HG03432 (cell line): ENCODE measurements around the gene PCDHA10.
"Not testable (repeated sequence)": the region's sequence is repeated elsewhere in the genome, so short reads cannot be mapped to it uniquely, and the experiment has no call there.

Experiments used
- ATAC-seq: cut with Tn5 transposase; IDR thresholded peaks from one replicate; pipeline ENCODE4 v1.9.1; 2021; ENCODE audit warnings: mild to moderate bottlenecking, moderate library complexity; ENCODE audit not compliant: unreplicated experiment

Gene PCDHA10

DNA sequence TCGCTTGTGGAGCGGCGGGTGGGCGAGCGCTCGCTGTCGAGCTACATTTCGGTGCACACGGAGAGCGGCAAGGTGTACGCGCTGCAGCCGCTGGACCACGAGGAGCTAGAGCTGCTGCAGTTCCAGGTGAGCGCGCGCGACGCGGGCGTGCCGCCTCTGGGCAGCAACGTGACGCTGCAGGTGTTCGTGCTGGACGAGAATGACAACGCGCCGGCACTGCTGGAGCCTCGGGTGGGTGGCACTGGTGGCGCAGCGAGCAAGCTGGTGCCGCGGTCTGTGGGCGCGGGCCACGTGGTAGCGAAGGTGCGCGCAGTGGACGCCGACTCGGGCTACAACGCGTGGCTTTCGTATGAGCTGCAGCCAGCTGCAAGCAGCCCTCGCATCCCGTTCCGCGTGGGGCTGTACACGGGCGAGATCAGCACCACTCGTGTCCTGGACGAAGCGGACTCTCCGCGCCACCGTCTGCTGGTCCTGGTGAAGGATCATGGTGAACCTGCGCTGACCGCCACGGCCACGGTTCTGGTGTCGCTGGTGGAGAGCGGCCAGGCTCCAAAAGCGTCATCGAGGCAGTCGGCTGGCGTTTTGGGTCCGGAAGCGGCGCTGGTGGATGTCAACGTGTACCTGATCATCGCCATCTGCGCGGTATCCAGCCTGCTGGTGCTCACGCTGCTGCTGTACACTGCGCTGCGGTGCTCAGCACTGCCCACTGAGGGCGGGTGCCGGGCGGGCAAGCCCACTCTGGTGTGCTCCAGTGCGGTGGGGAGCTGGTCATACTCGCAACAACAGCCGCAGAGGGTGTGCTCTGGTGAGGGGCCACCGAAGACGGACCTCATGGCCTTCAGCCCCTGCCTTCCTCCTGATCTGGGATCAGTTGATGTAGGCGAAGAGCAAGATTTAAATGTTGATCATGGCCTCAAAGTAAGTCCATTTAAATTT, 12.6 kb upstream of the PCDHA10 start:
- no peak for ATAC-seq

DNA sequence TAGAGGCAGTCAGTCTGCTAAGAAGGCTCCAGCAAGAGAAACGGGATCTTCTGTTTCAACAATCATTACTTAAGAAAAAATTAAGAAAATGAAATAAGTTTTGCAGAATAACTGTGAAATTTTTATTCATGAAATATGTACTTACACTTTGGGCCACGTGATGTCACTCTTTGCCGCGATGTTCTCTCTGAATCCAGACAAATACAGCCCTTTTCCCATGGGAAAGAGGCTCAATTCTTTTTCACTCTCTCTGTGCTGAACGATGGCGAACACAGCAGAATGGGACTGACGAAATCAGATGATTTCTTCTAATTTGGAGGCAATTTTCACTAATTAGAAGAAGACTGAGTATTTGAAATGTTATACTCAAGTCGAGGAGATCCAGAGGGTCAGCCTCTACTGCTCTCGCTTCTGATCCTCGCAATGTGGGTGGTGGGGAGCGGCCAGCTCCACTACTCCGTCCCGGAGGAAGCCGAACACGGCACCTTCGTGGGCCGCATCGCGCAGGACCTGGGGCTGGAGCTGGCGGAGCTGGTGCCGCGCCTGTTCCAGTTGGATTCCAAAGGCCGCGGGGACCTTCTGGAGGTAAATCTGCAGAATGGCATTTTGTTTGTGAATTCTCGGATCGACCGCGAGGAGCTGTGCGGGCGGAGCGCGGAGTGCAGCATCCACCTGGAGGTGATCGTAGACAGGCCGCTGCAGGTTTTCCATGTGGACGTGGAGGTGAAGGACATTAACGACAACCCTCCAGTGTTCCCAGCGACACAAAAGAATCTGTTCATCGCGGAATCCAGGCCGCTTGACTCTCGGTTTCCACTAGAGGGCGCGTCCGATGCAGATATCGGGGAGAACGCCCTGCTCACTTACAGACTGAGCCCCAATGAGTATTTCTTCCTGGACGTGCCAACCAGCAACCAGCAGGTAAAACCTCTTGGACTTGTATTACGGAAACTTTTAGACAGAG, 7.3 kb upstream of the PCDHA10 start, which contains the start of gene PCDHA9:
TSS of gene PCDHA9 (plus strand) at position 244 of the 964 bp plus-strand sequence. CDS start at position 358, 114 bp downstream.
- ATAC-seq: not testable (repeated sequence)

DNA sequence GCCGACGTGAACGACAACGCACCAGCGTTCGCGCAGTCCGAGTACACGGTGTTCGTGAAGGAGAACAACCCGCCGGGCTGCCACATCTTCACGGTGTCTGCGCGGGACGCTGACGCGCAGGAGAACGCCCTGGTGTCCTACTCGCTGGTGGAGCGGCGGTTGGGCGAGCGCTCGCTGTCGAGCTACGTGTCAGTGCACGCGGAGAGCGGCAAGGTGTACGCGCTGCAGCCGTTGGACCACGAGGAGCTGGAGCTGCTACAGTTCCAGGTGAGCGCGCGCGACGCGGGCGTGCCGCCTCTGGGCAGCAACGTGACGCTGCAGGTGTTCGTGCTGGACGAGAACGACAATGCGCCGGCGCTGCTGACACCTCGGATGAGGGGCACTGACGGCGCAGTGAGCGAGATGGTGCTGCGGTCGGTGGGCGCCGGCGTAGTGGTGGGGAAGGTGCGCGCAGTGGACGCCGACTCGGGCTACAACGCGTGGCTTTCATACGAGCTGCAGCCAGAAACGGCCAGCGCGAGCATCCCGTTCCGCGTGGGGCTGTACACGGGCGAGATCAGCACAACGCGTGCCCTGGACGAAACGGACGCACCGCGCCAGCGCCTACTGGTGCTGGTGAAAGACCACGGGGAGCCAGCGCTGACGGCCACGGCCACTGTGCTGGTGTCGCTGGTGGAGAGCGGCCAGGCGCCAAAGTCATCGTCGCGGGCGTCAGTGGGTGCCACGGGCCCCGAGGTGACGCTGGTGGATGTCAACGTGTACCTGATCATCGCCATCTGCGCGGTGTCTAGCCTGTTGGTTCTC, 5.7 kb upstream of the PCDHA10 start:
- ATAC-seq: not testable (repeated sequence)

DNA sequence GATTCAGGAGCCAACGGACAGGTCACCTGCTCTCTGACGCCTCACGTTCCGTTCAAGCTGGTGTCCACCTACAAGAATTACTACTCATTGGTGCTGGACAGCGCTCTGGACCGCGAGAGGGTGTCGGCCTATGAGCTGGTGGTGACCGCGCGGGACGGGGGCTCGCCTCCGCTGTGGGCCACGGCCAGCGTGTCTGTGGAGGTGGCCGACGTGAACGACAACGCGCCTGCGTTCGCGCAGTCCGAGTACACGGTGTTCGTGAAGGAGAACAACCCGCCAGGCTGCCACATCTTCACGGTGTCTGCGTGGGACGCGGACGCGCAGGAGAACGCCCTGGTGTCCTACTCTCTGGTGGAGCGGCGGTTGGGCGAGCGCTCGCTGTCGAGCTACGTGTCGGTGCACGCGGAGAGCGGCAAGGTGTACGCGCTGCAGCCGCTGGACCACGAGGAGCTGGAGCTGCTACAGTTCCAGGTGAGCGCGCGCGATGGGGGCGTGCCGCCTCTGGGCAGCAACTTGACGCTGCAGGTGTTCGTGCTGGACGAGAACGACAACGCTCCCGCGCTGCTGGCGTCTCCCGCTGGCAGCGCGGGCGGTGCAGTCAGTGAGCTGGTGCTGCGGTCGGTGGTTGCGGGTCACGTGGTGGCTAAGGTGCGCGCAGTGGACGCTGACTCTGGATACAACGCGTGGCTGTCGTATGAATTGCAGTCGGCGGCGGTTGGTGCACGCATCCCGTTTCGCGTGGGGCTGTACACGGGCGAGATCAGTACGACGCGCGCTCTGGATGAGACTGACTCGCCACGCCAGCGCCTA, 1.7 kb downstream of the PCDHA10 start:
- ATAC-seq: no peak

DNA sequence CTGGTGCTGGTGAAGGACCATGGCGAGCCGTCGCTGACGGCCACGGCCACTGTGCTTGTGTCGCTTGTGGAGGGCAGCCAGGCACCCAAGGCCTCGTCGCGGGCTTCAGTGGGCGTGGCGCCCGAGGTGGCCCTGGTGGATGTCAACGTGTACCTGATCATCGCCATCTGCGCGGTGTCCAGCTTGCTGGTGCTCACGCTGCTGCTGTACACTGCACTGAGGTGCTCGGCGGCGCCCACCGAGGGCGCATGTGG, 2.2 kb downstream of the PCDHA10 start:
- no peak for ATAC-seq

DNA sequence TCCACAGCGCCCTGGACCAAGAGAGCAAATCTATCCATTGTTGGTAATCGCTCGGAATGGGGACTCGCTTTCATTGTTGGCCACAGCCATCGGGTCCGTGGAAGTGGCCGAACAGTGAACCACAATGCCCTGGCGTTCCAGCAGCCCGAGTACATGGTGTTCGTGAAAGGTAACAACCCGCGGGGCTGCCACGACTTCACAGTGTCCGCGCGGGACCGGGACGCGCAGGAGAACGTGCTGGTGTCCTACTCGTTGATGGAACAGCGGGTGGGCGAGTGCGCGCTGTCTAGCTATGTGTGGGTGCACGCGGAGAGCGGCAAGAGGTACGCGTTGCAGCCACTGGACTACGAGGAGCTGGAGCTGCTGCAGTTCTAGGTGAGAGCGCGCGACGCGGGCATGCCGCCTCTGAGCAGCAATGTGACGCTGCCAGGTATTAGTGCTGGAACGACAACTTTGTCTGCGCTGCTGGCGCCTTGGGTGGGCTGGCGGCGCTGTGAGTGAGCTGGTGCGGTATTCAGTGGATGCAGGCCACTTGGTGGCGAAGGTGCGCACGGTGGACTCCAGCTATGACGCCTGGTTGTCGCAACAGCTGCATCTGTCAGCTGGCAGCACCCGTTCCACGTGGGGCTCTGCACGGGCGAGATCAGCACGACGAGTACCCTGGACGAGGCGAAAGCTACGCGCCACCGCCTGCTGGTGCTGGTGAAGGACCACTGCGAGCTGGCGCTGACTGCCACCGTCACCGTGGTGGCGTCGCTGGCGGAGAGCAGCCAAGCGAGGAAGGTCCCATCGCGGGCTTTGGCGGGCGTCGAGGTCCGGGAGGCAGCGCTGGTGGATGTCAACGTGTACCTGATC, 7.0 kb downstream of the PCDHA10 start:
- no peak for ATAC-seq

DNA sequence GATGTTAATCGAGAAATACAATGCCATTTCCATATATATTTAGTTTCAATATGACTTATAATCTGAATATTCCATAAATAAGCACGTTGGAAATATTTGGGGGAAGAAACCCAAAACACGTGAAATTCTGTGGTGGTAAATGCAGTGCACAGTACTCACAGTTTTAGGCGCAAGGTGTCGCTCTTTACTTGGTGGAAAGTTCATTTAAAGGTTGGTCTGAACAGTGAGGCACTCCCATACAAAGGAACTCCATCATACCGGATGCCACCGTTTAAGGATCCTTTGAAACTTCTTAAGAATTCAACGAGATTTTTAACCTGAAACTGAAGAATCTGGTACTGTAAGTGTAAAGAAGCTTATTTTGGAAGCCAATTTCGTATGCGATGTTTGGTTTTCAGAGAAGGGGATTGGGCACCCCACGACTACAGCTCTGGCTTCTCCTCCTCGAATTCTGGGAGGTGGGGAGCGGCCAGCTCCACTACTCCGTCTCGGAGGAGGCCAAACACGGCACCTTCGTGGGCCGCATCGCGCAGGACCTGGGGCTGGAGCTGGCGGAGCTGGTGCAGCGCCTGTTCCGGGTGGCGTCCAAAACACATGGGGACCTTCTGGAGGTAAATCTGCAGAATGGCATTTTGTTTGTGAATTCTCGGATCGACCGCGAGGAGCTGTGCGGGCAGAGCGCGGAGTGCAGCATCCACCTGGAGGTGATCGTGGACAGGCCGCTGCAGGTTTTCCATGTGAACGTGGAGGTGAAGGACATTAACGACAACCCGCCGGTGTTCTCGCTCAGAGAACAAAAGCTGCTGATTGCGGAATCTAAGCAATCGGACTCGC, 13.2 kb downstream of the PCDHA10 start, which contains the start of gene PCDHA11:
TSS of gene PCDHA11 (plus strand) at position 237 of the 834 bp plus-strand sequence. CDS start at position 384, 147 bp downstream.
- ATAC-seq: no peak

DNA sequence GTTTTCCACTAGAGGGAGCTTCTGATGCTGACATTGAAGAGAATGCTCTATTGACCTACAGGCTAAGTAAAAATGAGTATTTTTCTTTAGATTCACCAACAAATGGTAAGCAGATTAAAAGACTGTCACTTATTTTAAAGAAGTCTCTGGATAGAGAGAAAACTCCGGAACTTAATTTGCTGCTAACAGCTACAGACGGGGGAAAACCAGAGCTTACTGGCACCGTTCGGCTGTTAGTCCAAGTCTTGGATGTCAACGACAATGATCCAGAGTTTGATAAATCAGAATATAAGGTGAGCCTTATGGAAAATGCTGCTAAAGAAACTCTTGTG, 13.8 kb downstream of the PCDHA10 start:
- no peak for ATAC-seq

DNA sequence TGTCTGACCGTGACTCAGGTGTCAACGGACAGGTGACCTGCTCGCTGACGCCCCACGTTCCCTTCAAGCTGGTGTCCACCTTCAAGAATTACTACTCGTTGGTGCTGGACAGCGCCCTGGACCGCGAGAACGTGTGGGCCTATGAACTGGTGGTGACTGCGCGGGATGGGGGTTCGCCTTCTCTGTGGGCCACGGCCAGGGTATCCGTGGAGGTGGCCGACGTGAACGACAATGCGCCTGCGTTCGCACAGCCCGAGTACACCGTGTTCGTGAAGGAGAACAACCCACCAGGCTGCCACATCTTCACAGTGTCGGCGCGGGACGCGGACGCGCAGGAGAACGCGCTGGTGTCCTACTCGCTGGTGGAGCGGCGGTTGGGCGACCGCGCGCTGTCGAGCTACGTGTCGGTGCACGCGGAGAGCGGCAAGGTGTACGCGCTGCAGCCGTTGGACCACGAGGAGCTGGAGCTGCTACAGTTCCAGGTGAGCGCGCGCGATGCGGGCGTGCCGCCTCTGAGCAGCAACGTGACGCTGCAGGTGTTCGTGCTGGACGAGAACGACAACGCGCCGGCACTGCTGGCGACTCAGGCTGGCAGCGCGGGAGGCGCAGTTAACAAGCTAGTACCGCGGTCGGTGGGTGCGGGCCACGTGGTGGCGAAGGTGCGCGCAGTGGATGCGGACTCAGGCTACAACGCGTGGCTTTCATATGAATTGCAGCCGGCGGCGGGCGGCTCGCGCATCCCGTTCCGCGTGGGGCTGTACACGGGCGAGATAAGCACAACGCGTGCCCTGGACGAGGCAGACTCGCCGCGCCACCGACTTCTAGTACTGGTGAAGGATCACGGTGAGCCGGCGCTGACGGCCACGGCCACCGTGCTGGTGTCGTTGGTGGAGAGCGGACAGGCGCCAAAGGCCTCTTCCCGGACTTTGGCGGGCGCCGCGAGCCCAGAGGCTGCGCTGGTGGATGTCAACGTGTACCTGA, 14.8 kb downstream of the PCDHA10 start:
- no peak for ATAC-seq

DNA sequence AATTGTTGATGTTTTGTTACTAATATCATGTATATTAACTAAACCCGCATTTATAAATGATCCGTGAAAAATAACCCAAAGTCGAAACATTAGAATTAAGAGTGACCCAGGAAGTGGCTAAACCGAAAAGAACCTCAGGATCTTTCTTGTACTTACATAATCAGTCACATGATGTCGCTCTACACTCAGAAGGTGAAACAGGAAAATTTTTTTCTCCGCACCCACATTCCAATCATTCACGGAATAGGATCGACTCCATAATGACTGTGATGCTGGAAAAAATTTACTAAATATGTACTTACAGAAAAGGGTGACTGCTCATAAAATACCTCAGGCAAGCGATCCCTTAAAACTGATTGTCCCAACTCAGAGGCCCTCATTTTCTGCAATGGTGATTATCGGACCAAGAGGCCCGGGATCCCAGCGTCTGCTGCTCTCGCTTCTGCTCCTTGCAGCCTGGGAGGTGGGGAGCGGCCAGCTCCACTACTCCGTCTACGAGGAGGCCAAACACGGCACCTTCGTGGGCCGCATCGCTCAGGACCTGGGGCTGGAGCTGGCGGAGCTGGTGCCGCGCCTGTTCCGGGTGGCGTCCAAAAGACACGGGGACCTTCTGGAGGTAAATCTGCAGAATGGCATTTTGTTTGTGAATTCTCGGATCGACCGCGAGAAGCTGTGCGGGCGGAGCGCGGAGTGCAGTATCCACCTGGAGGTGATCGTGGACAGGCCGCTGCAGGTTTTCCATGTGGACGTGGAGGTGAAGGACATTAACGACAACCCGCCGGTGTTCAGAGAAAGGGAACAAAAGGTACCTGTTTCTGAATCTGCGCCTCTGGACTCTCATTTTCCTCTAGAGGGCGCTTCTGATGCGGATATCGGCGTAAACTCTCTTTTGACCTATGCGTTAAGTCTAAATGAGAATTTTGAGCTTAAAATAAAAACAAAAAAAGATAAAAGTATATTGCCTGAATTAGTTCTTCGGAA, 19.7 kb downstream of the PCDHA10 start, which contains the start of gene PCDHA12:
TSS of gene PCDHA12 (plus strand) at position 224 of the 981 bp plus-strand sequence. CDS start at position 389, 165 bp downstream.
- ATAC-seq: no peak

DNA sequence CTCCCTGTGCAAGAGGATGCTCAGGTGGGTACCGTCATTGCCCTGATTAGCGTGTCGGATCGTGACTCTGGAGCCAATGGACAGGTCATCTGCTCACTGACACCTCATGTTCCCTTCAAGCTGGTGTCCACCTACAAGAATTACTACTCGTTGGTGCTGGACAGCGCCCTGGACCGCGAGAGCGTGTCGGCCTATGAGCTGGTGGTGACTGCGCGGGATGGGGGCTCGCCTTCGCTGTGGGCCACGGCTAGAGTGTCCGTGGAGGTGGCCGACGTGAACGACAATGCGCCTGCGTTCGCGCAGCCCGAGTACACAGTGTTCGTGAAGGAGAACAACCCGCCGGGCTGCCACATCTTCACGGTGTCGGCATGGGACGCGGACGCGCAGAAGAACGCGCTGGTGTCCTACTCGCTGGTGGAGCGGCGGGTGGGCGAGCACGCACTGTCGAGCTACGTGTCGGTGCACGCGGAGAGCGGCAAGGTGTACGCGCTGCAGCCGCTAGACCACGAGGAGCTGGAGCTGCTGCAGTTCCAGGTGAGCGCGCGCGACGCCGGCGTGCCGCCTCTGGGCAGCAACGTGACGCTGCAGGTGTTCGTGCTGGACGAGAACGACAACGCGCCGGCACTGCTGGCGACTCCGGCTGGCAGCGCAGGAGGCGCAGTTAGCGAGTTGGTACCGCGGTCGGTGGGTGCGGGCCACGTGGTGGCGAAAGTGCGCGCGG, 21.0 kb downstream of the PCDHA10 start:
- not testable (repeated sequence) for ATAC-seq

DNA sequence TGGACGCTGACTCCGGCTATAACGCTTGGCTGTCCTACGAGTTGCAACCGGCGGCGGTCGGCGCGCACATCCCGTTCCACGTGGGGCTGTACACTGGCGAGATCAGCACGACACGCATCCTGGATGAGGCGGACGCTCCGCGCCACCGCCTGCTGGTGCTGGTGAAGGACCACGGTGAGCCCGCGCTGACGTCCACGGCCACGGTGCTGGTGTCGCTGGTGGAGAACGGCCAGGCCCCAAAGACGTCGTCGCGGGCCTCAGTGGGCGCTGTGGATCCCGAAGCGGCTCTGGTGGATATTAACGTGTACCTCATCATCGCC, 21.5 kb downstream of the PCDHA10 start:
- no peak for ATAC-seq

DNA sequence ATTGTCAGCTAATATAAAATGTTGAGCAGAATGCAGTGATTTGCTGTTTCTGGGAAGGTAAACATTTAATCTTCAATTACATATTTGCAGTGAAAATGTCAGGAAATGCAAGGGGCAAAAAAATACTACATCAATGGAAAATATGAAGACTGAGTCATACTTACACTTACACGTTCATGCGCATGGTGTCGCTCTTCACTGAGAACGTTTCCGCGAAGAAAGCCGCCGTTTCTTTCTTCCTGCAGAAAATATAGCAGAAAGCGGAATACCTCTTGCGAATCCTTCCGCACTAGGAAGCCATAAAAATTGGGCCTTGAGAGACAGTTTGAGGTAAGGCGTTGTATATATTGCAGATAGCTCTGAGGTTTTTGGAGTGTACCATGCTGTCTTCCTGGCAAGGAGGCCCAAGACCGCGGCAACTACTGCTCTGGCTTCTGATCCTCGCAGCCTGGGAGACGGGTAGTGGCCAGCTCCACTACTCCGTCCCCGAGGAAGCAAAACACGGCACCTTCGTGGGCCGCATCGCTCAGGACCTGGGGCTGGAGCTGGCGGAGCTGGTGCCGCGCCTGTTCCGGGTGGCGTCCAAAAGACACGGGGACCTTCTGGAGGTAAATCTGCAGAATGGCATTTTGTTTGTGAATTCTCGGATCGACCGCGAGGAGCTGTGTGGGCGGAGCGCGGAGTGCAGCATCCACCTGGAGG, 26.3 kb downstream of the PCDHA10 start, which contains the start of gene PCDHA13:
TSS of gene PCDHA13 (plus strand) at position 236 of the 702 bp plus-strand sequence. CDS start at position 381, 145 bp downstream.
- ATAC-seq: no peak

DNA sequence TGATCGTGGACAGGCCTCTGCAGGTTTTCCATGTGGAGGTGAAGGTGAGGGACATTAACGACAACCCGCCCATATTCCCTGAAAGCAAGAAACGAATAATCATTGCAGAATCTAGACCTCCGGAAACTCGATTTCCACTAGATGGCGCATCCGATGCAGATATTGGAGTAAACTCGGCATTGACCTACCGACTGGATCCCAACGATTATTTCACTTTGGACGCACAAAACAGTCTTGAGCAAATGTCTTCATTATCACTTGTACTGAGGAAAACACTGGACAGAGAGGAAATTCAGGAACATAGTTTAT, 26.8 kb downstream of the PCDHA10 start:
- ATAC-seq: no peak

DNA sequence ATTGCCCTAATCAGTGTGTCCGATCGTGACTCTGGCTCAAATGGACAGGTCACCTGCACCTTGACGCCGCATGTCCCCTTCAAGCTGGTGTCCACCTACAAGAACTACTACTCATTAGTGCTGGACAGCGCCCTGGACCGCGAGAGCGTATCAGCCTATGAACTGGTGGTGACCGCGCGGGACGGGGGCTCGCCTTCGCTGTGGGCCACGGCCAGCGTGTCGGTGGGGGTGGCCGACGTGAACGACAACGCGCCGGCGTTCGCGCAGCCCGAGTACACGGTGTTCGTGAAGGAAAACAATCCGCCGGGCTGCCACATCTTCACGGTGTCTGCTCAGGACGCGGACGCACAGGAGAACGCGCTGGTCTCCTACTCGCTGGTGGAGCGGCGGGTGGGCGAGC, 27.7 kb downstream of the PCDHA10 start:
- ATAC-seq: no peak
